Immature natural killer cell (primary cell): ENCODE results near the gene PHC3. TPM values are rescaled to one million over a fixed set of nuclear protein-coding genes. Genes with fewer than 3 reads are reported as not detected.

ENCODE experiments used
- polyA plus RNA-seq, 3 donors: library from polyadenylated mRNA; unstranded; fragments of 300-500 nt; fragmentation: Illumina TruSeq; gene quantifications; one replicate each; pipeline ENCODE4 v1.2.3, GENCODE V29; 2021

Gene PHC3
- polyA plus RNA-seq, 3 donors from 2014 or later, result 18.2 to 37.2 (median 19.0) TPM

Other genes with a start within 250 kb of the PHC3 start
- 100 to 1,000 TPM; 128 to 155 (median 130) TPM for gene SEC62, start 214.9 kb downstream of the PHC3 start, polyA plus RNA-seq
- gene GPR160, start 143.7 kb downstream of the PHC3 start, polyA plus RNA-seq, result 1 to 10 TPM; 3.4 to 3.7 (median 3.6) TPM
- gene PRKCI, start 40.7 kb upstream of the PHC3 start, polyA plus RNA-seq, result 10 to 100 TPM in 2 of 3 donors, 1 to 10 TPM in 1; 6.8 to 15.4 (median 14.8) TPM
- 10 to 100 TPM in 2 of 3 donors, 1 to 10 TPM in 1; 4.9 to 10.8 (median 10.5) TPM for gene SKIL, start 176.0 kb upstream of the PHC3 start, polyA plus RNA-seq
- gene CLDN11, start 237.1 kb upstream of the PHC3 start, polyA plus RNA-seq, result not detected